H9 (cell line): ENCODE data around the gene ITGA11. TPM values are rescaled to one million over a fixed set of nuclear protein-coding genes. Genes with fewer than 3 reads are reported as not detected.

Experiments
- DNase-seq: peaks from one replicate; pipeline ENCODE4 v3.0.0-alpha.2; 2017
- H2AFZ ChIP-seq: one replicate; pipeline ENCODE4 v1.6.1; 2013; ENCODE audit warnings: mild to moderate bottlenecking, low read length, control low read depth, moderate library complexity
- H2AK5ac ChIP-seq: 2 replicates; pipeline ENCODE4 v1.6.1; 2013; ENCODE audit warnings: low read length, control low read depth, mixed read lengths; ENCODE audit not compliant: insufficient read length
- H2BK120ac ChIP-seq: one replicate; pipeline ENCODE4 v1.6.1; 2013; ENCODE audit warnings: low read depth, mild to moderate bottlenecking, low read length, control low read depth, inconsistent platforms; ENCODE audit not compliant: poor library complexity, severe bottlenecking
- H2BK12ac ChIP-seq: 2 replicates; pipeline ENCODE4 v1.6.1; 2013; ENCODE audit warnings: low read length, control low read depth, mixed read lengths, low read depth; ENCODE audit not compliant: insufficient read length
- H2BK15ac ChIP-seq: 2 replicates; pipeline ENCODE4 v1.6.1; 2013; ENCODE audit warnings: low read depth, low read length, control low read depth
- H2BK20ac ChIP-seq: one replicate; pipeline ENCODE4 v1.6.1; 2013; ENCODE audit warnings: low read depth, mild to moderate bottlenecking, low read length, control low read depth, inconsistent platforms; ENCODE audit not compliant: poor library complexity, severe bottlenecking
- H2BK5ac ChIP-seq: 2 replicates; pipeline ENCODE4 v1.6.1; 2013; ENCODE audit warnings: low read length, control low read depth, mixed read lengths; ENCODE audit not compliant: insufficient read length
- H3K14ac ChIP-seq: 2 replicates; pipeline ENCODE4 v1.6.1; 2013; ENCODE audit warnings: low read length, control low read depth; ENCODE audit not compliant: insufficient read depth
- H3K18ac ChIP-seq: 2 replicates; pipeline ENCODE4 v1.6.1; 2013; ENCODE audit warnings: low read depth, mild to moderate bottlenecking, mixed read lengths, low read length, control low read depth; ENCODE audit not compliant: insufficient read length
- H3K23ac ChIP-seq: 2 replicates; pipeline ENCODE4 v1.6.1; 2013; ENCODE audit warnings: low read length, control low read depth, mixed read lengths, low read depth; ENCODE audit not compliant: insufficient read length
- H3K23me2 ChIP-seq: 2 replicates; pipeline ENCODE4 v1.6.1; 2013; ENCODE audit warnings: low read depth, mild to moderate bottlenecking, mixed read lengths, low read length, control low read depth; ENCODE audit not compliant: insufficient read length, poor library complexity, severe bottlenecking
- H3K27ac ChIP-seq: 2 replicates; pipeline ENCODE4 v1.5.1; 2013; ENCODE audit warnings: low read length, control low read depth, mixed read lengths, low read depth; ENCODE audit not compliant: insufficient read length
- H3K27me3 ChIP-seq: 2 replicates; pipeline ENCODE4 v1.6.1; 2013; ENCODE audit warnings: low read length, control low read depth, inconsistent platforms; ENCODE audit not compliant: insufficient read depth
- H3K4ac ChIP-seq: 2 replicates; pipeline ENCODE4 v1.6.1; 2013; ENCODE audit warnings: low read depth, mild to moderate bottlenecking, control low read depth, inconsistent platforms, low read length, moderate library complexity
- H3K4me1 ChIP-seq: 2 replicates; pipeline ENCODE4 v1.6.1; 2013; ENCODE audit warnings: low read length, control low read depth, inconsistent platforms; ENCODE audit not compliant: insufficient read depth
- H3K4me2 ChIP-seq: 2 replicates; pipeline ENCODE4 v1.6.1; 2013; ENCODE audit warnings: low read length, control low read depth, mixed read lengths; ENCODE audit not compliant: insufficient read length, insufficient read depth
- H3K56ac ChIP-seq: 2 replicates; pipeline ENCODE4 v1.6.1; 2013; ENCODE audit warnings: low read depth, mild to moderate bottlenecking, mixed read lengths, low read length, control low read depth; ENCODE audit not compliant: insufficient read length
- H3K79me1 ChIP-seq: 2 replicates; pipeline ENCODE4 v1.6.1; 2013; ENCODE audit warnings: low read depth, mild to moderate bottlenecking, moderate library complexity, low read length, control low read depth, inconsistent platforms; ENCODE audit not compliant: insufficient read depth, poor library complexity, severe bottlenecking
- H3K79me2 ChIP-seq: 2 replicates; pipeline ENCODE4 v1.6.1; 2013; ENCODE audit warnings: low read length, control low read depth, inconsistent platforms; ENCODE audit not compliant: insufficient read depth
- H3K9ac ChIP-seq: 2 replicates; pipeline ENCODE4 v1.6.1; 2013; ENCODE audit warnings: low read length, control low read depth, mixed read lengths; ENCODE audit not compliant: insufficient read length; ENCODE audit errors: extremely low read depth
- H3K9me3 ChIP-seq: one replicate; pipeline ENCODE4 v1.6.1; 2013; ENCODE audit warnings: low read depth, low read length, inconsistent platforms; ENCODE audit not compliant: control insufficient read depth
- H3T11ph ChIP-seq: one replicate; pipeline ENCODE4 v1.6.1; 2013; ENCODE audit warnings: mild to moderate bottlenecking, low read length, control low read depth, inconsistent platforms
- H4K20me1 ChIP-seq: one replicate; pipeline ENCODE4 v1.6.1; 2013; ENCODE audit not compliant: control insufficient read depth, insufficient read length, insufficient read depth
- H4K5ac ChIP-seq: 2 replicates; pipeline ENCODE4 v1.6.1; 2013; ENCODE audit warnings: low read depth, mild to moderate bottlenecking, mixed read lengths, low read length, control low read depth; ENCODE audit not compliant: insufficient read length
- H4K8ac ChIP-seq: replicated peaks from 2 replicates; pipeline ENCODE4 v1.6.1; 2013; ENCODE audit warnings: low read length, control low read depth, mixed read lengths, low read depth; ENCODE audit not compliant: insufficient read length
- H4K91ac ChIP-seq: 2 replicates; pipeline ENCODE4 v1.6.1; 2013; ENCODE audit warnings: low read depth, mild to moderate bottlenecking, moderate library complexity, mixed read lengths, low read length, control low read depth; ENCODE audit not compliant: insufficient read length
- H3K27ac Mint-ChIP-seq, 3 experiments: 2 replicates in 2 of 3; 3 replicates in 1 of 3; pipeline ENCODE4 v1.8.0; 2020 to 2021; ENCODE audit warnings: mixed read lengths in 3 of 3, mild to moderate bottlenecking in 1 of 3, moderate library complexity in 1 of 3
- H3K27me3 Mint-ChIP-seq: 2 replicates; pipeline ENCODE4 v1.8.0; 2021; ENCODE audit warnings: low read depth, mild to moderate bottlenecking, moderate library complexity, mixed read lengths
- H3K36me3 Mint-ChIP-seq, 3 experiments: 2 replicates in 2 of 3; 3 replicates in 1 of 3; pipeline ENCODE4 v1.8.0; 2020 to 2021; ENCODE audit warnings: low read depth in 3 of 3, mixed read lengths in 3 of 3; ENCODE audit not compliant: insufficient read depth in 1 of 3
- H3K4me1 Mint-ChIP-seq, 2 experiments: 2 replicates each; pipeline ENCODE4 v1.8.0; 2020; ENCODE audit warnings: mixed read lengths in 2 of 2
- H3K4me3 Mint-ChIP-seq, 2 experiments: 2 replicates in 1 of 2; 3 replicates in 1 of 2; pipeline ENCODE4 v1.8.0; 2020 to 2021; ENCODE audit warnings: mild to moderate bottlenecking in 2 of 2, mixed read lengths in 2 of 2, moderate library complexity in 1 of 2
- H3K9me3 Mint-ChIP-seq, 2 experiments: 2 replicates in 1 of 2; 3 replicates in 1 of 2; pipeline ENCODE4 v1.8.0; 2020; ENCODE audit warnings: mild to moderate bottlenecking in 2 of 2, mixed read lengths in 2 of 2, moderate library complexity in 1 of 2
- WGBS: extraction: QIAGEN DNeasy Blood & Tissue Kit; methylation state at CpG from one replicate; pipeline ENCODE4 v1.1.7; 2013; ENCODE audit warnings: missing lambda C conversion rate, low lambda C conversion rate, mixed read lengths; ENCODE audit not compliant: insufficient read length; ENCODE audit errors: extremely low coverage; 5-methylcytosine and 5-hydroxymethylcytosine counted together
- total RNA-seq: library from RNA; stranded (reverse); gene quantifications from 2 replicates; pipeline ENCODE4 v1.2.1, GENCODE V29; 2021
- TF ChIP-seq, protein P1 (sequence below): fragments of 200-600 bp; sonication (generic); conservative IDR thresholded peaks from 3 replicates; pipeline ENCODE4 v1.8.0; 2021; ENCODE audit warnings: antibody characterized with exemption, mild to moderate bottlenecking

Gene ITGA11
- total RNA-seq, 1 experiment from 2014 or later = 0.07 TPM

DNA sequence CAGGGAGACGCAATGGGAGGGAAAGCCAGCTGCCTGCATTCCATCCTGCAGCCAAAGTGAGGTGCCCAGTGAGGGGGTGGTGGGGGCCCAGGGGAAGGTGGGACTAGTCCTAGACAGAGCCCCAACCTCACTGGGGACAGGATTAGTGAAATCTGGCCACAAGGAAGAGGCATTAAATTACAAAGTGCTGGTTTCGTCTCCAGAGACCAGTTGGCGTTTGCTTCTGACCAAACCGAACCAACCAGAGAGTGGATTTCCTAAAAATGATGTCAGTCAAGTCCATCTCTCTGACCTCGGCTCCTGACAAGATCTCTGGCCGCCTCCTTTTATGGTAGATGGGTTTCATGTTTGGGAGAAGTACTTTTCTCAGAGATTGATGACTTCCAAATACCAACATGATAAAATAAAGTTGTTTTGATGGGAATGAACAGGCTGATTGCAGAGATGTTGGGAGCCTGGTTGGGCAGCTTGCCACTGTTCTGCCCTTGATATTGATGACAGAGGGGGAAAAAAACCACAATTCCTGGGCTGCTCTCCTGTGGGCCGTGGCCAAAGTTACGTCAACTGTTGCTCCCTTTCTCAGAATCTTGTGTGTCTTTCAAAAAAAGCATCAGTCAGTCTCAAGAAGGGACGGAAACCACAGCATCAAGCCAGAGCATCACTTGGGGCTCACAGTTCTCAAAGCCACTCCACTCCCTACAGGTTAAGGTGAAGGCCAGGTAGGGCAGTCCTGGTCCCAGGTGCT is 24.6 kb downstream of the ITGA11 start:
- peaks cover 10% of the 10 kb centered on the region for H3K27me3 Mint-ChIP-seq
- Histone ChIP-seq H4K20me1 (no peaks in the 10 kb centered on the region), H3K14ac (no peak overlapping the region), H2BK5ac (no peak overlapping the region), H3K4ac (no peak overlapping the region), H3K4me2 (no peak overlapping the region), H4K91ac (no peak overlapping the region), H2BK12ac (no peak overlapping the region), H3K79me1 (no peaks in the 10 kb centered on the region), H4K5ac (no peak overlapping the region), H2AFZ (no peak overlapping the region), H3K56ac (no peak overlapping the region), H3K9me3 (no peaks in the 10 kb centered on the region), H3T11ph (no peak overlapping the region), H2BK15ac (no peak overlapping the region), H2BK20ac (no peak overlapping the region), H3K4me1 (no peaks in the 10 kb centered on the region), H4K8ac (no peak overlapping the region), H3K23ac (no peak overlapping the region), H2BK120ac (no peak overlapping the region), H2AK5ac (no peak overlapping the region), H3K27me3 (no peaks in the 10 kb centered on the region; the same call in 1 of the 2 replicates), H3K23me2 (no peaks in the 10 kb centered on the region), H3K27ac (no peak overlapping the region), H3K18ac (no peak overlapping the region), H3K79me2 (no peaks in the 10 kb centered on the region), H3K9ac (no peak overlapping the region)
- H3K27ac Mint-ChIP-seq = no peak overlapping the region
- H3K36me3 Mint-ChIP-seq = no peaks in the 10 kb centered on the region
- no peak for DNase-seq
- H3K9me3 Mint-ChIP-seq = no peaks in the 10 kb centered on the region; a peak in 1 of 5 replicates
- no CpG with 5 or more reads among the region's 9 CpGs for WGBS
- H3K4me1 Mint-ChIP-seq = no peaks in the 10 kb centered on the region
- H3K4me3 Mint-ChIP-seq = no peak overlapping the region
- TF ChIP-seq, protein P1, sequence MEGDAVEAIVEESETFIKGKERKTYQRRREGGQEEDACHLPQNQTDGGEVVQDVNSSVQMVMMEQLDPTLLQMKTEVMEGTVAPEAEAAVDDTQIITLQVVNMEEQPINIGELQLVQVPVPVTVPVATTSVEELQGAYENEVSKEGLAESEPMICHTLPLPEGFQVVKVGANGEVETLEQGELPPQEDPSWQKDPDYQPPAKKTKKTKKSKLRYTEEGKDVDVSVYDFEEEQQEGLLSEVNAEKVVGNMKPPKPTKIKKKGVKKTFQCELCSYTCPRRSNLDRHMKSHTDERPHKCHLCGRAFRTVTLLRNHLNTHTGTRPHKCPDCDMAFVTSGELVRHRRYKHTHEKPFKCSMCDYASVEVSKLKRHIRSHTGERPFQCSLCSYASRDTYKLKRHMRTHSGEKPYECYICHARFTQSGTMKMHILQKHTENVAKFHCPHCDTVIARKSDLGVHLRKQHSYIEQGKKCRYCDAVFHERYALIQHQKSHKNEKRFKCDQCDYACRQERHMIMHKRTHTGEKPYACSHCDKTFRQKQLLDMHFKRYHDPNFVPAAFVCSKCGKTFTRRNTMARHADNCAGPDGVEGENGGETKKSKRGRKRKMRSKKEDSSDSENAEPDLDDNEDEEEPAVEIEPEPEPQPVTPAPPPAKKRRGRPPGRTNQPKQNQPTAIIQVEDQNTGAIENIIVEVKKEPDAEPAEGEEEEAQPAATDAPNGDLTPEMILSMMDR = no peak
